HEK293 (cell line): Measurements from ENCODE around the gene ARHGAP28.

Experiments
- CTCF ChIA-PET: fragments of 350-600 bp; formaldehyde crosslinking; extraction: SDS; loops from one replicate; lab custom pipeline; 2021; ENCODE audit warnings: antibody characterized with exemption; lab: Yijun Ruan, JAX
- POLR2A ChIA-PET: fragments of 300-600 bp; formaldehyde crosslinking; extraction: SDS; loops from one replicate; lab custom pipeline; 2020; ENCODE audit warnings: antibody characterized with exemption, inconsistent platforms; lab: Yijun Ruan, JAX
- H3K27ac ChIP-seq: fragments of 200-500 bp; sonication (Bioruptor generic); 2 replicates; pipeline ENCODE4 v1.5.1; 2014; ENCODE audit warnings: low read depth, low read length, control low read depth, inconsistent platforms; ENCODE audit errors: extremely low read depth
- H3K36me3 ChIP-seq, 2 experiments: fragments of 200-500 bp in 1 of 2; sonication (Bioruptor generic) in 1 of 2; 1 replicate in 1 of 2; 2 replicates in 1 of 2; pipeline ENCODE4 v1.5.1; 2014 to 2017; ENCODE audit warnings: inconsistent platforms in 2 of 2, low read length in 2 of 2; ENCODE audit not compliant: control insufficient read depth in 2 of 2, insufficient read depth in 1 of 2
- H3K4me1 ChIP-seq: fragments of 200-500 bp; sonication (Bioruptor generic); 2 replicates; pipeline ENCODE4 v1.5.1; 2014; ENCODE audit warnings: mild to moderate bottlenecking, low read length, inconsistent platforms; ENCODE audit not compliant: control insufficient read depth, insufficient read depth
- H3K4me3 ChIP-seq: 2 replicates; pipeline ENCODE4 v1.5.1; 2011; ENCODE audit warnings: low read depth, mild to moderate bottlenecking, control low read depth, low read length, moderate library complexity
- H3K9me3 ChIP-seq: fragments of 200-500 bp; sonication (Bioruptor generic); 2 replicates; pipeline ENCODE4 v1.5.1; 2014; ENCODE audit warnings: low read depth, low read length, inconsistent platforms; ENCODE audit not compliant: control insufficient read depth, insufficient read depth
- EGR2 ChIP-seq: fragments of 450-650 bp; formaldehyde crosslinking; IDR thresholded peaks from 2 replicates; pipeline ENCODE4 v1.5.1; 2016; ENCODE audit warnings: low read depth, missing biosample characterization, missing genetic modification characterization
- HOXC10 ChIP-seq: sonication (generic); formaldehyde crosslinking; IDR thresholded peaks from 2 replicates; pipeline ENCODE4 v1.8.1; 2023; ENCODE audit warnings: mild to moderate bottlenecking, missing genetic modification reagents
- KLF8 ChIP-seq: fragments of 450-650 bp; formaldehyde crosslinking; IDR thresholded peaks from 2 replicates; pipeline ENCODE4 v1.5.1; 2016; ENCODE audit warnings: missing biosample characterization, missing genetic modification characterization
- KLF9 ChIP-seq: fragments of 450-650 bp; formaldehyde crosslinking; IDR thresholded peaks from 2 replicates; pipeline ENCODE4 v1.5.1; 2016; ENCODE audit warnings: missing biosample characterization, missing genetic modification characterization, low read depth
- WT1 ChIP-seq: fragments of 450-650 bp; formaldehyde crosslinking; IDR thresholded peaks from 2 replicates; pipeline ENCODE4 v1.5.1; 2016; ENCODE audit warnings: missing biosample characterization, missing genetic modification characterization
- ZBTB8A ChIP-seq: fragments of 450-650 bp; formaldehyde crosslinking; IDR thresholded peaks from 2 replicates; pipeline ENCODE4 v1.5.1; 2016; ENCODE audit warnings: missing biosample characterization, missing genetic modification characterization
- ZFP41 ChIP-seq: fragments of 450-650 bp; formaldehyde crosslinking; IDR thresholded peaks from 2 replicates; pipeline ENCODE4 v1.5.1; 2016; ENCODE audit warnings: missing biosample characterization, missing genetic modification characterization, borderline replicate concordance
- ZNF112 ChIP-seq: fragments of 450-650 bp; formaldehyde crosslinking; IDR thresholded peaks from 2 replicates; pipeline ENCODE4 v1.5.0; 2017; ENCODE audit warnings: missing biosample characterization, missing genetic modification characterization
- ZNF133 ChIP-seq: fragments of 450-650 bp; formaldehyde crosslinking; IDR thresholded peaks from 2 replicates; pipeline ENCODE4 v1.5.1; 2016; ENCODE audit warnings: missing biosample characterization, missing genetic modification characterization
- ZNF157 ChIP-seq: fragments of 450-650 bp; formaldehyde crosslinking; IDR thresholded peaks from 2 replicates; pipeline ENCODE4 v1.5.1; 2016; ENCODE audit warnings: missing biosample characterization, missing genetic modification characterization
- ZNF169 ChIP-seq: fragments of 450-650 bp; formaldehyde crosslinking; IDR thresholded peaks from 2 replicates; pipeline ENCODE4 v1.5.1; 2016; ENCODE audit warnings: missing biosample characterization, missing genetic modification characterization
- ZNF175 ChIP-seq: fragments of 450-650 bp; formaldehyde crosslinking; IDR thresholded peaks from 2 replicates; pipeline ENCODE4 v1.5.1; 2016; ENCODE audit warnings: missing biosample characterization, missing genetic modification characterization
- ZNF19 ChIP-seq: fragments of 450-650 bp; formaldehyde crosslinking; IDR thresholded peaks from 2 replicates; pipeline ENCODE4; 2016; ENCODE audit warnings: missing biosample characterization, missing genetic modification characterization, low read depth
- ZNF248 ChIP-seq: fragments of 450-650 bp; formaldehyde crosslinking; IDR thresholded peaks from 2 replicates; pipeline ENCODE4 v1.5.1; 2017; ENCODE audit warnings: missing biosample characterization, missing genetic modification characterization
- ZNF37A ChIP-seq: fragments of 450-650 bp; IDR thresholded peaks from 2 replicates; pipeline ENCODE4 v1.5.1; 2018; ENCODE audit warnings: missing biosample characterization, missing genetic modification characterization
- ZNF416 ChIP-seq: fragments of 450-650 bp; formaldehyde crosslinking; IDR thresholded peaks from 2 replicates; pipeline ENCODE4 v1.5.1; 2016; ENCODE audit warnings: missing biosample characterization, missing genetic modification characterization
- ZNF426 ChIP-seq: fragments of 450-650 bp; formaldehyde crosslinking; IDR thresholded peaks from 2 replicates; pipeline ENCODE4 v1.5.1; 2017; ENCODE audit warnings: missing biosample characterization, missing genetic modification characterization, mild to moderate bottlenecking, inconsistent platforms, moderate library complexity
- ZNF510 ChIP-seq: fragments of 450-650 bp; formaldehyde crosslinking; IDR thresholded peaks from 2 replicates; pipeline ENCODE4 v1.5.1; 2018; ENCODE audit warnings: mild to moderate bottlenecking, missing genetic modification characterization, missing biosample characterization; ENCODE audit not compliant: insufficient replicate concordance
- ZNF776 ChIP-seq: fragments of 450-650 bp; formaldehyde crosslinking; IDR thresholded peaks from 2 replicates; pipeline ENCODE4 v1.5.0; 2017; ENCODE audit warnings: missing biosample characterization, missing genetic modification characterization, borderline replicate concordance
- TF ChIP-seq, protein P1 (sequence below): fragments of 450-650 bp; formaldehyde crosslinking; IDR thresholded peaks from 2 replicates; pipeline ENCODE4 v1.5.1; 2016; ENCODE audit warnings: missing biosample characterization, missing genetic modification characterization
- TF ChIP-seq, protein P2 (sequence below): fragments of 450-650 bp; formaldehyde crosslinking; IDR thresholded peaks from 2 replicates; pipeline ENCODE4 v1.5.1; 2017; ENCODE audit warnings: missing biosample characterization, mild to moderate bottlenecking, missing genetic modification characterization, moderate library complexity
- TF ChIP-seq, protein P3 (sequence below): fragments of 450-650 bp; formaldehyde crosslinking; IDR thresholded peaks from 2 replicates; pipeline ENCODE4 v1.5.1; 2016; ENCODE audit warnings: missing biosample characterization, missing genetic modification characterization
- TF ChIP-seq, protein P4 (sequence below): fragments of 450-650 bp; formaldehyde crosslinking; IDR thresholded peaks from 2 replicates; pipeline ENCODE4 v1.5.1; 2017; ENCODE audit warnings: missing biosample characterization, missing genetic modification characterization
- TF ChIP-seq, protein P5 (sequence below): fragments of 450-650 bp; formaldehyde crosslinking; IDR thresholded peaks from 2 replicates; pipeline ENCODE4 v1.5.1; 2017; ENCODE audit warnings: missing biosample characterization, missing genetic modification characterization

The ARHGAP28 gene

DNA sequence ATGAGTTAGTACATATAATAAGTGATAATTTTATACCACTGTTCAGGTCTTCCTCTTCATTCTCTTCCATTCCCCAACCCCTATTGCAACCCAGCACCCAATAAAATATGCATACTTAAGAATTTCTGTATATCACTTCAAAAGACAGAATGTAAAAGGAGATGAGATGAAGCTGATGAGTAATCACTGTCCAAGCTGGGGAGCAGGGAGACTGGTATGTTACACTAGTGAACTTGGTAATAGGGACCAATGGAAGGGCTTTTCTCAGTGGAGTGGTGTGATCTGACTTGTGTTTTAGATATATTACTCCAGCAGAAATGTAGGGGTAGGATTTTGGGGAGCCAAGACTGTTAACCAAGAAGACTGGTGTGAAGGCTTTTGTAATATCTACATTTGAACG is 18.0 kb upstream of the ARHGAP28 start:
- Histone ChIP-seq H3K9me3 (no peaks in the 10 kb centered on the region), H3K4me1 (no peaks in the 10 kb centered on the region), H3K27ac (no peak overlapping the region), H3K4me3 (no peak overlapping the region), H3K36me3 (no peaks in the 10 kb centered on the region)
- POLR2A ChIA-PET: no interaction called here
- no peak for TF ChIP-seq ZNF426 (tag by site-specific recombination)
- TF ChIP-seq ZFP41 (tag by site-specific recombination): no peak
- no peak for TF ChIP-seq ZNF175
- TF ChIP-seq KLF8 (tag by site-specific recombination): no peak
- TF ChIP-seq ZNF157: no peak
- TF ChIP-seq, protein P1, sequence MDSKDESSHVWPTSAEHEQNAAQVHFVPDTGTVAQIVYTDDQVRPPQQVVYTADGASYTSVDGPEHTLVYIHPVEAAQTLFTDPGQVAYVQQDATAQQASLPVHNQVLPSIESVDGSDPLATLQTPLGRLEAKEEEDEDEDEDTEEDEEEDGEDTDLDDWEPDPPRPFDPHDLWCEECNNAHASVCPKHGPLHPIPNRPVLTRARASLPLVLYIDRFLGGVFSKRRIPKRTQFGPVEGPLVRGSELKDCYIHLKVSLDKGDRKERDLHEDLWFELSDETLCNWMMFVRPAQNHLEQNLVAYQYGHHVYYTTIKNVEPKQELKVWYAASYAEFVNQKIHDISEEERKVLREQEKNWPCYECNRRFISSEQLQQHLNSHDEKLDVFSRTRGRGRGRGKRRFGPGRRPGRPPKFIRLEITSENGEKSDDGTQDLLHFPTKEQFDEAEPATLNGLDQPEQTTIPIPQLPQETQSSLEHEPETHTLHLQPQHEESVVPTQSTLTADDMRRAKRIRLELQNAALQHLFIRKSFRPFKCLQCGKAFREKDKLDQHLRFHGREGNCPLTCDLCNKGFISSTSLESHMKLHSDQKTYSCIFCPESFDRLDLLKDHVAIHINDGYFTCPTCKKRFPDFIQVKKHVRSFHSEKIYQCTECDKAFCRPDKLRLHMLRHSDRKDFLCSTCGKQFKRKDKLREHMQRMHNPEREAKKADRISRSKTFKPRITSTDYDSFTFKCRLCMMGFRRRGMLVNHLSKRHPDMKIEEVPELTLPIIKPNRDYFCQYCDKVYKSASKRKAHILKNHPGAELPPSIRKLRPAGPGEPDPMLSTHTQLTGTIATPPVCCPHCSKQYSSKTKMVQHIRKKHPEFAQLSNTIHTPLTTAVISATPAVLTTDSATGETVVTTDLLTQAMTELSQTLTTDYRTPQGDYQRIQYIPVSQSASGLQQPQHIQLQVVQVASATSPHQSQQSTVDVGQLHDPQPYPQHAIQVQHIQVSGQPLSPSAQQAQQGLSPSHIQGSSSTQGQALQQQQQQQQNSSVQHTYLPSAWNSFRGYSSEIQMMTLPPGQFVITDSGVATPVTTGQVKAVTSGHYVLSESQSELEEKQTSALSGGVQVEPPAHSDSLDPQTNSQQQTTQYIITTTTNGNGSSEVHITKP (tag by site-specific recombination): no peak
- TF ChIP-seq ZNF133 (tag by site-specific recombination): no peak
- TF ChIP-seq ZNF112 (tag by site-specific recombination): no peak
- no peak for TF ChIP-seq ZNF248 (tag by site-specific recombination)
- no peak for TF ChIP-seq ZNF37A
- TF ChIP-seq, protein P2, sequence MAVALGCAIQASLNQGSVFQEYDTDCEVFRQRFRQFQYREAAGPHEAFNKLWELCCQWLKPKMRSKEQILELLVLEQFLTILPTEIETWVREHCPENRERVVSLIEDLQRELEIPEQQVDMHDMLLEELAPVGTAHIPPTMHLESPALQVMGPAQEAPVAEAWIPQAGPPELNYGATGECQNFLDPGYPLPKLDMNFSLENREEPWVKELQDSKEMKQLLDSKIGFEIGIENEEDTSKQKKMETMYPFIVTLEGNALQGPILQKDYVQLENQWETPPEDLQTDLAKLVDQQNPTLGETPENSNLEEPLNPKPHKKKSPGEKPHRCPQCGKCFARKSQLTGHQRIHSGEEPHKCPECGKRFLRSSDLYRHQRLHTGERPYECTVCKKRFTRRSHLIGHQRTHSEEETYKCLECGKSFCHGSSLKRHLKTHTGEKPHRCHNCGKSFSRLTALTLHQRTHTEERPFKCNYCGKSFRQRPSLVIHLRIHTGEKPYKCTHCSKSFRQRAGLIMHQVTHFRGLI (tag by site-specific recombination): no peak
- TF ChIP-seq ZNF776 (tag by site-specific recombination): no peak
- TF ChIP-seq EGR2 (tag by site-specific recombination): no peak
- TF ChIP-seq ZNF19: no peak
- no peak for TF ChIP-seq WT1 (tag by site-specific recombination)
- CTCF ChIA-PET: interaction anchor here (1.0 kb wide), 1 partner anchor 169 kb away, joined by 3 read pairs; no protein-coding TSS in a partner anchor

DNA sequence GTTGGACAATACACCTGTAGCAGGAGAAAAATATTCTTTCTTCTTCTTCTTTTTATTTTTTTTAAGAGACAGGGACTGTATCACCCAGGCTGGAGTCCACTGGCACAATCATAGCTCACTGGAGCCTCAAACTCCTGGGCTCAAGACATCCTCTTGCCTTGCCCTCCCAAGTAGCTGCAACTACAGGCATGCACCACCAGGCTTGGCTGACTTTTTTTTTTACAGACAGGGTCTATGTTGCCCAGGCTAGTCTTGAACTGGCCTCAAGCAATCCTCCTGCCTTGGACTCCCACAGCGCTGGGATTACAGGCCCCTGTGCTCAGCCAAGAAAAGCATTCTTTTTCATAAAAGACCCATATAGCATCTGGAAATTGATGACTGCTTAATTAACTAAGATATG is 17.1 kb upstream of the ARHGAP28 start:
- CTCF ChIA-PET: interaction anchor here (0.6 to 1.4 kb wide), 3 partner anchors 170 to 222 kb away, joined by 3 to 5 read pairs (median 4); no protein-coding TSS in a partner anchor
- Histone ChIP-seq H3K9me3 (no peaks in the 10 kb centered on the region), H3K4me1 (no peaks in the 10 kb centered on the region), H3K27ac (no peak overlapping the region), H3K36me3 (no peaks in the 10 kb centered on the region), H3K4me3 (no peak overlapping the region)
- TF ChIP-seq, protein P3, sequence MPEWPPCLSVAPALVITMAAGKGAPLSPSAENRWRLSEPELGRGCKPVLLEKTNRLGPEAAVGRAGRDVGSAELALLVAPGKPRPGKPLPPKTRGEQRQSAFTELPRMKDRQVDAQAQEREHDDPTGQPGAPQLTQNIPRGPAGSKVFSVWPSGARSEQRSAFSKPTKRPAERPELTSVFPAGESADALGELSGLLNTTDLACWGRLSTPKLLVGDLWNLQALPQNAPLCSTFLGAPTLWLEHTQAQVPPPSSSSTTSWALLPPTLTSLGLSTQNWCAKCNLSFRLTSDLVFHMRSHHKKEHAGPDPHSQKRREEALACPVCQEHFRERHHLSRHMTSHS (tag by site-specific recombination): no peak
- POLR2A ChIA-PET: no interaction called here

DNA sequence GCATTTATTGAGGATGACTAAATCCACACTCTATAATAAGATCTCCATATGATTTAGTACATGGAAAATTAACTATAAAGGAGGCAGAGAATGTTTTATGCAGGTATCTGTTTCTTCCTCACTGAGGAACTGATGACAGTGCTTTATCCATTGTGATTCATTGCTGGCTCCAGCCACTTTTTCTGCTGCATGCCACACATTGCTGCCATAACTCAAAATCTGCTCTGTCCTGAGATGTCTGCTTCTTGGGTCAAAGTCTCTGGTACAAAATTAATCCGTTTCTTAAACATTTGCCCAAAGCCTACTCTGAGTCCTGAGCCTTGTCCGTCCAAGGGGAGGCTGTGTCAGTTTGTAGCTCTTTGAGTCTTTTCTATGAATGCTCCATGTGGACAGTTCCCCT is 15.5 kb upstream of the ARHGAP28 start:
- CTCF ChIA-PET: no interaction called here
- Histone ChIP-seq H3K9me3 (no peaks in the 10 kb centered on the region), H3K36me3 (no peaks in the 10 kb centered on the region), H3K4me1 (no peaks in the 10 kb centered on the region), H3K4me3 (no peak overlapping the region), H3K27ac (no peak overlapping the region)
- POLR2A ChIA-PET: no interaction called here
- TF ChIP-seq, protein P4, sequence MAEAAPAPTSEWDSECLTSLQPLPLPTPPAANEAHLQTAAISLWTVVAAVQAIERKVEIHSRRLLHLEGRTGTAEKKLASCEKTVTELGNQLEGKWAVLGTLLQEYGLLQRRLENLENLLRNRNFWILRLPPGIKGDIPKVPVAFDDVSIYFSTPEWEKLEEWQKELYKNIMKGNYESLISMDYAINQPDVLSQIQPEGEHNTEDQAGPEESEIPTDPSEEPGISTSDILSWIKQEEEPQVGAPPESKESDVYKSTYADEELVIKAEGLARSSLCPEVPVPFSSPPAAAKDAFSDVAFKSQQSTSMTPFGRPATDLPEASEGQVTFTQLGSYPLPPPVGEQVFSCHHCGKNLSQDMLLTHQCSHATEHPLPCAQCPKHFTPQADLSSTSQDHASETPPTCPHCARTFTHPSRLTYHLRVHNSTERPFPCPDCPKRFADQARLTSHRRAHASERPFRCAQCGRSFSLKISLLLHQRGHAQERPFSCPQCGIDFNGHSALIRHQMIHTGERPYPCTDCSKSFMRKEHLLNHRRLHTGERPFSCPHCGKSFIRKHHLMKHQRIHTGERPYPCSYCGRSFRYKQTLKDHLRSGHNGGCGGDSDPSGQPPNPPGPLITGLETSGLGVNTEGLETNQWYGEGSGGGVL (tag by site-specific recombination): no peak
- TF ChIP-seq KLF9: no peak
- no peak for TF ChIP-seq ZNF169 (tag by site-specific recombination)
- no peak for TF ChIP-seq HOXC10 (CRISPR knock-in tag)
- TF ChIP-seq ZNF416: no peak
- TF ChIP-seq, protein P5, sequence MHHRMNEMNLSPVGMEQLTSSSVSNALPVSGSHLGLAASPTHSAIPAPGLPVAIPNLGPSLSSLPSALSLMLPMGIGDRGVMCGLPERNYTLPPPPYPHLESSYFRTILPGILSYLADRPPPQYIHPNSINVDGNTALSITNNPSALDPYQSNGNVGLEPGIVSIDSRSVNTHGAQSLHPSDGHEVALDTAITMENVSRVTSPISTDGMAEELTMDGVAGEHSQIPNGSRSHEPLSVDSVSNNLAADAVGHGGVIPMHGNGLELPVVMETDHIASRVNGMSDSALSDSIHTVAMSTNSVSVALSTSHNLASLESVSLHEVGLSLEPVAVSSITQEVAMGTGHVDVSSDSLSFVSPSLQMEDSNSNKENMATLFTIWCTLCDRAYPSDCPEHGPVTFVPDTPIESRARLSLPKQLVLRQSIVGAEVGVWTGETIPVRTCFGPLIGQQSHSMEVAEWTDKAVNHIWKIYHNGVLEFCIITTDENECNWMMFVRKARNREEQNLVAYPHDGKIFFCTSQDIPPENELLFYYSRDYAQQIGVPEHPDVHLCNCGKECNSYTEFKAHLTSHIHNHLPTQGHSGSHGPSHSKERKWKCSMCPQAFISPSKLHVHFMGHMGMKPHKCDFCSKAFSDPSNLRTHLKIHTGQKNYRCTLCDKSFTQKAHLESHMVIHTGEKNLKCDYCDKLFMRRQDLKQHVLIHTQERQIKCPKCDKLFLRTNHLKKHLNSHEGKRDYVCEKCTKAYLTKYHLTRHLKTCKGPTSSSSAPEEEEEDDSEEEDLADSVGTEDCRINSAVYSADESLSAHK: no peak
- TF ChIP-seq ZNF510 (tag by site-specific recombination): no peak
- TF ChIP-seq ZBTB8A (tag by site-specific recombination): no peak
